ENCODE data around the gene ACTRT2. TPM values are rescaled to one million over a fixed set of nuclear protein-coding genes. Genes with fewer than 3 reads are reported as not detected.

ACTRT2 gene
- polyA plus RNA-seq, 1 experiment = not detected

GRCh38 chr1:3035563-3036446, 14.5 kb downstream of the ACTRT2 start:
- ChIA-PET POLR2A (no interaction called here), CTCF (interaction anchor here (0.7 kb wide), 1 partner anchor 171 kb away, joined by 3 read pairs; no protein-coding TSS in a partner anchor)
- Histone ChIP-seq H3K4me3 (ENCODE audit: low read depth, low read length) (no peak overlapping the region), H3K27me3 (ENCODE audit: control insufficient read depth, insufficient read depth, low read length) (no peaks in the 10 kb centered on the region), H3K36me3 (ENCODE audit: control insufficient read depth, insufficient read depth, low read length) (no peaks in the 10 kb centered on the region)
- DNase-seq (ENCODE audit: low read depth) = no peak
- no peak for TF ChIP-seq CTCF (IDR thresholded peaks at IDR 0.05; ENCODE audit: insufficient read depth, low read depth, low read length)

- POLR2A ChIA-PET = no interaction called here
- CTCF ChIA-PET = no interaction called here
- Histone ChIP-seq H3K4me3 (ENCODE audit: low read depth, low read length) (no peak overlapping the region), H3K27me3 (ENCODE audit: control insufficient read depth, insufficient read depth, low read length) (no peaks in the 10 kb centered on the region), H3K36me3 (ENCODE audit: control insufficient read depth, insufficient read depth, low read length) (no peaks in the 10 kb centered on the region)
- no peak for TF ChIP-seq CTCF (IDR thresholded peaks at IDR 0.05; ENCODE audit: insufficient read depth, low read depth, low read length)
- no peak for DNase-seq (ENCODE audit: low read depth)
Observed at GRCh38 chr1:3036447-3037280, 15.4 kb downstream of the ACTRT2 start.

DNA sequence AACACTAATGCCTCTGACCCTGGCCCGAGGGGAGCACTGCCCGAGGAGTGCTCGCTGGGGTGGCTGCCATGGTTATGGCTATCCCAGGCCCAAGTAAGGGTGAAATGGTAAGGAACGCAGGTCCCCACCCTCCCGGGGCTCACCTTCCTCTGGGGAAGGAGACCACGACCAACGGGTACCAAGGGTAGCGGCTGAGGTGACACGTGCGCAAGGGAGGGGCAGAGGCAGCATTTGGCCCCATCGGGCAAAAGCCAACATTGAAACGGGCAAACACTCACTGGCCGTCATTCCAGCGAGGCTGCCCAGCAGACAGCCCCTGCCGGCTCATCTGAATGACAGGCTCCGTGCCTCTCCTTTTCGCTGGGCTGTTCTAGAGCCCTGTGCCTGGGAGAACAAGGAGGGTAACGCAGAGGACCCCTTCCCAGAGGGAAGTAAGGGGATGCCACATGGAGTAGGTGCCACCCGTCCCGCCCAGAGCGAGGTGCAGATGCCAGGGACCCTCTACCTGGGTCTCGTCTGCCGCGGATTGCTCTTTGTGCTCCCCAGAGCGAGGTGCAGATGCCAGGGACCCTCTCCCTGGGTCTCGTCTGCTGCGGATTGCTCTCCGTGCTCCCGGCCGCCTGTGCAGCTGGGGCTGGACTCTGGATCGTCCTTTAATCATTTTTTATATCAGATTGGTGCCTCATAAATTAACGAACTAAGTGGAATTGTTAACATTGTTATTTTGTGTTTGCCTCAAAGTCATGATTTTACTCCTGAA, 16.2 kb downstream of the ACTRT2 start:
- ChIA-PET POLR2A (no interaction called here), CTCF (no interaction called here)
- Histone ChIP-seq H3K4me3 (ENCODE audit: low read depth, low read length) (no peak overlapping the region), H3K36me3 (ENCODE audit: control insufficient read depth, insufficient read depth, low read length) (no peaks in the 10 kb centered on the region), H3K27me3 (ENCODE audit: control insufficient read depth, insufficient read depth, low read length) (no peaks in the 10 kb centered on the region)
- TF ChIP-seq CTCF (IDR thresholded peaks at IDR 0.05; ENCODE audit: insufficient read depth, low read depth, low read length) = no peak
- no peak for DNase-seq (ENCODE audit: low read depth)

DNA sequence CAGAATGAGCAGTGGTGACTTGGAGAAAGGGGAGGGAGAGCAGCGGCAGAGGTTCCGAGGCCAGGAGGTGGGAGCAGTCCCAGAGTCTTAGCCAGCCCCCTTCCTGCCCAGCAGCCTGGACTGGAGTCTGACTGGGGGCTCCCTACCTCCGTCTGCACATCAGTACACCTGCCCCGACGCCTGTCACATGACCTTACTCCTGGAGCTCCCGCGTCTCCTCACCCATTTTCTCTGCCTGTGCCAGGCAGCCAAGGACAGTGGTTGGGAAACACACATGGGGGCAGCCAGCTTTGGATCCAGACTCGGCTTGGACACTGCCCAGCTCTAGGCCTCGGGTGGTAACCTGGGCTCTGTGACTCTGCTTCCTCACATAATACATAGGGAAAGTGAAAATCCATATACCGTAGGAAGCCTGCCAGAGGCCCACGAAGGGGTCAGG, 16.9 kb downstream of the ACTRT2 start:
- no peak for DNase-seq (ENCODE audit: low read depth)
- POLR2A ChIA-PET = no interaction called here
- no peaks in the 10 kb centered on the region for H3K27me3 ChIP-seq (ENCODE audit: control insufficient read depth, insufficient read depth, low read length)
- H3K4me3 ChIP-seq (ENCODE audit: low read depth, low read length) = no peak overlapping the region
- CTCF ChIA-PET = no interaction called here
- no peaks in the 10 kb centered on the region for H3K36me3 ChIP-seq (ENCODE audit: control insufficient read depth, insufficient read depth, low read length)
- TF ChIP-seq CTCF (IDR thresholded peaks at IDR 0.05; ENCODE audit: insufficient read depth, low read depth, low read length) = no peak

Data from BJ (cell line).